IPS-NIHi11 (cell line): ENCODE results near the gene SAMD13.
A peak's percentile ranks its signal among the peaks of the same experiment; 100 is the strongest.

Source experiments
- DNase-seq: peaks from one replicate; pipeline ENCODE4 v3.0.0; 2012; ENCODE audit warnings: mixed read lengths, low spot score

SAMD13 gene

DNA sequence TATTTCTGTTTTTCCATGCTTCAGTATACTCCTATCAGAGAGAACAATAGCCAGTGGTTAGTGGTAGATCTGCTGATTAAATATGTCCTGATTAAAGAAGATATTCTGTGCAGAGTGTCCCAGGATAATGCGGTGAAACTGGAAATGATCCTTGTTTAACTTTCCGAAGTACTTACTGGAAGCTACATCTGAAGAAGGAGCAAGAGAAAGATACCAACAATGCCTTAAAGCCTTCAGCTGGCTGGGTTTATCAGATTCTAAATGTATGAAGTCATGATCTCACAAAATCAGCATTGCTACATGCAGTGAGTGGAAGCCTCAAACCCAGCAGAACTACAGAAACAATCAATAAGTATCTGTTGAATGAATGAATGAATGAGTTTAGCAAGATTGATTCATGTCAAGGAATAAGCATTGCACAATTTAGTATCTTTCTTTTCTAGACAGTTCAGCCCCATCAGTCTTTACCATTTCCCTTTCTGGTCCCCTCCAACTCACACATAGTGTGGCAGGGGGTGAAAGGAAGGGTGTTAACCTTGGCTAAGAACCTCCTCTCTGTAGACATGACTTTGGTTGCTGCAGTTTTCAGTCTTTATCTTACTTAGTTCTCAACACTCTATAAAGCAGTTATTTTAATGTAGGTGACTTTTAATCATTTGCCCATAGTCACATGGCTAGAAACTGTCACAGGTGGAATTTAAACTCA is 72.1 kb downstream of the SAMD13 start:
- no peak for DNase-seq

DNA sequence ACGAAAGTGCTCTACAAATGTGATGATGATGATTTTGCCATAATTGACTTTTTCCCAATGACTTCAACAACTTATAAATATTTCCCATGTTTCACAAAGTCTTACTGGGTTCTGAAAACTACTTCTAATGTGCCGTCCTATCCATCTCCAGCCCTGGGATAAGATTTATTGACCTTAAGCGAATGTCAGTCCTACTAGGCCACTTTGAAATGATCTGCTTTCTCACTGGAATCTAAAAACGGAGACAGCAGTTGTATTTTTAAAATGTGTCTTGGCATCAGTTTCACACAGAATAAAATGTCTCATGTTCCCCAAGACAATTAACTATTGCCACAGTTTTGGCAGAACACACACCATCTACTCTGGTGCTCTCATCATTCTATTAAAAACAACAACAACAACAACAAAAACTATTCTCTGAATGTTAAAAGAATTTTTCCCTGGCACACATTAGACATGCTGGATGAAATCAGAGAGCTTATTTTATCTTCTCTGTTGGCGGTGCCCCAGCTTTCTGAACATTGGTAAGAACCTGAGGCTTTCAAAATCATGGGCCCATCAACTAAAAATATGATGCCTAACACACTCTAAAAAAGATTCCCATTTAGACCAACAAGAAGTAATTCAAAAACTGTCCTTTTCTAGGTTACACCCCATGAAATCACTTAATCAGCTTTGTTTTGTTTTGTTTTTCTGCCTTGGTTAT is 73.6 kb downstream of the SAMD13 start:
- DNase-seq = no peak

DNA sequence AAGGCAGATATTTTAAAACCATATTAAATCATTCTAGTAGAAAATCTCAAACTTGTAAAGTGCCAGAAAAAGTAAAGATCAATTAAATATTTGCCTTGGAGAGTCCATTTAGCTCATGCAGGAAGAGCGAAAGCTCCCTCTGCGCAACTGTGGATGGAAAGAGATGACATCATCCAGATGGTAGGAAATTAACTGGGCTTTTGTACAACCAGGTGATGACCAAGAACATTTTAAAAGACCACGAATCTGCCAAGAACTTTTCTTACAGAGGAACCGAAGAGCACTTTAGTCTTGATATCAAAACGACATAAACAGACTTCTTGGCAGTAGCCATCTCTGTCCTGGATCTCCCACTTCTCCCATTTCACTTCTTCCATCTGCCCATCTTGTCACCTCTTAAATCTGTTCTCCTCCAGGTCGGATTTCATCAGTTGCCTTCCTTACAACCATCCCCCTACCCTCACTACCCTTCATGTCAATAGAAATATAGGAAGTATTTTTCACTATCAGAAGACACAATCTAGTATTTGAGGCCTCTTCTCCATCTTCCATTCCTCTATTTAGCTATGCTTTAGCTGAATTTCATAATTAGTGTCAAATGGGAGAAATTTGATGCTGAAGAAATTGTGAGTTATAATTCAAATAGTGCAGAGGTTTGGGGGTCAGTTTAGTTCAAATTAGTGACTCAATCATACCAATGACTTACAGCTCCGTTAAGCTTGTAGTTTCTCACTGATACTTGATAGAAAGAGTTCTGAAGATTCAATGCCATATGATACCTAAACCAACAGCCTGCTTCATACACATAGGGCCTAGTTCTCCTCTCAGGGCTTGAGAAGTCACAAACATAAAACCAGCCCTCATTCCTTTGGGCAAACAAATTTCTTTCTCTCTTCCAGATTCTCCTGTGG is 74.7 kb downstream of the SAMD13 start:
- DNase-seq = no peak

DNA sequence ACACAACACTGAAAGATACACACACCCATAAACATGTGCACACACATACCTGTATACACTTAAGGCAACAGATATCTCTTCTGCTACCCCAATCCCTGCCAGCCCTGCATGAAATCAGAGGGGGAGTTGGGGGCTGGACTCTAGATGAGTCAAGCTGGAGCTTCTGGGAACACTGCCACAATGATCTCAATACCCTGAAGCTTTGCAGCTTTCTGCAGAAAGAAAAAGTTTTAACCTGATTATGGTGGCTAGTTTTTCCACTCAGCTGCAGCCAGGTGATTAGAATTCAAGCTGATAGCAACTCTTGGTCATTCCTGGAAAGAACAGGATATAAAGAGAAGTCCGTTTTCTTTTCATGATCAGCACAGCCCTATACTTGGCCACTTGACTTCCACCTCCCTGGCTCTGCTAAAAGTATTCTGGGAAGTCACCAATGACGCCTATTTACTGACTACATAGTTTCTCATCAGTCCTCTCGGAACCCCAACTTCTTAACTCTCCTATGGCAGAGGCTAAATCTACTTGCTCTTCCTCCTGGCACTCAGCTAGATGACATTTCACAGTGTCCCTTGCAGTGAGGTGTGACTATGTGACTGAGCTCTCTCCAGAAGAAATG is 76.1 kb downstream of the SAMD13 start:
- DNase-seq = no peak

GRCh38 chr1:84379138-84379916 is 77.8 kb downstream of the SAMD13 start:
- no peak for DNase-seq

- no peak for DNase-seq
These were observed 78.3 kb downstream of the SAMD13 start for GRCh38 chr1:84379917-84380180.

- DNase-seq = no peak
These were observed 80.6 kb downstream of the SAMD13 start for GRCh38 chr1:84382127-84382526.

DNA sequence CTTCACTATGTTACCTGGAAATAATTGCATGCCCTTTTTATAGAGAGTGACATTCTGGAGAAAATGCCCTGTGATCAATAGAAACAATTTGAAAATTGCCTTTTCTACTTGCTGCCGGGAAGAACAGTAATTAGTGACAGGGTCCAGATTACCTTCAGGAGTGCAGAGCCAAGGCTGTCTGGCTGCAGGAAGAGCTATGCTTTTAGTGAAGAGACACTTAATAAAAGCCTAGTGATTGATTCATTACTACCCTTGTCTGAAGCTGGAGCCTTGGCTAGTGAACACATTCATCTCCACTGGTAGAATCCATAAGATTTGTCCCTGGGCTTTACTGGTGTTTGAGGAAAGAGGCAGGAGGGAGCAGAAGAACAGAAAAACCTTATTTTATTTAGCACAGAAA is 83.8 kb downstream of the SAMD13 start:
- no peak for DNase-seq

GRCh38 chr1:84386716-84387479 is 85.4 kb downstream of the SAMD13 start:
- no peak for DNase-seq

DNA sequence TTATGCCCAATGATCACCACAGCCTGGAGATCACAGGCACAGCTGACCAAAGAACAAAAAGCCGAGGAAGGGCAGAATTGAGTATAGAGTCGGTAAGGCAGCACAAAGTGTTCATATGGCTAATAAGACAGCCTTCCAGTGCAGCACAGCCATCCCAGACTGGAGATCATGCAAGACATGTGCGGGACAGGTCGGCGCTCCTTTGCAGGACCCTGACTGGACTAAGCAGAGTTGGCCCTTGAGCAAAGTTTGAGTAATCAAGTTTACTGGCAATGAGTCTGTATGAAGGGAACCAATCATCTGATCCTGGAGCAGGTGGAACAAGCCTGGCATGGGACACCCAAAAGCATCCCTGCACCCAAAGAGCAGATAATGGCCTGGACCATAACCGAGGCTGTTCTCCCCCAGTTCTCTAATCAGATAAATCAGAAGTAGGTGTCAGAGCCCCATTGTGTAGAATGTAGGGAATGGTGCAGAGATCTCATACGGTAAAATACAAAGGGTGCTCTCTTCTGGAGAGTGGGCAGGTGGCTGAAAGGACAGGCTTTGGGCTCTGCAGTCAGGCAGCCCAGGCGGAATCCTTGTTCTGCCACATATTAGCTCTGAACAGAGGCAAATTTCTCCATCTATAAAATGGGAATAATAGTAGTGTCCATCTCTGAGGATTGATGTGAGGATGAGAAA is 86.1 kb downstream of the SAMD13 start:
- DNase-seq = peak; percentile 36

DNA sequence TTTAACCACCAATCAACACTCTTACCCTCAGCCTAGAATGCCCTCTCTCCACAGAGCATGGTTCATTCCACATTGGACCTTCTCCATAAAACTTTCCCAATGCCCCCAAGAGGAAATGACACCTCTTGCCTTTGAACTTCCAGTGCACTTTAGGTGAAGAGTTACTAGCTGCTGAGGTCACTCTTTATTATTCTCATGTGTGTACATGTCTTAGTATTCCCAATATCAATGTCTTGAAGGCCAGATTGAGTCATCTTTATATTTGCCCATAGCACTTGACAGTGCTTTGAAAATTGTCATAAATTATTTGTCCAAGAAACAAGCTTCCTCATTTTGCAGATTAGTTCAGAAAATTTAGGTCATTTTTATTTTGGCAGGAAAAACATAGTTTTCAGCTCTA is 88.7 kb downstream of the SAMD13 start:
- DNase-seq = no peak

DNA sequence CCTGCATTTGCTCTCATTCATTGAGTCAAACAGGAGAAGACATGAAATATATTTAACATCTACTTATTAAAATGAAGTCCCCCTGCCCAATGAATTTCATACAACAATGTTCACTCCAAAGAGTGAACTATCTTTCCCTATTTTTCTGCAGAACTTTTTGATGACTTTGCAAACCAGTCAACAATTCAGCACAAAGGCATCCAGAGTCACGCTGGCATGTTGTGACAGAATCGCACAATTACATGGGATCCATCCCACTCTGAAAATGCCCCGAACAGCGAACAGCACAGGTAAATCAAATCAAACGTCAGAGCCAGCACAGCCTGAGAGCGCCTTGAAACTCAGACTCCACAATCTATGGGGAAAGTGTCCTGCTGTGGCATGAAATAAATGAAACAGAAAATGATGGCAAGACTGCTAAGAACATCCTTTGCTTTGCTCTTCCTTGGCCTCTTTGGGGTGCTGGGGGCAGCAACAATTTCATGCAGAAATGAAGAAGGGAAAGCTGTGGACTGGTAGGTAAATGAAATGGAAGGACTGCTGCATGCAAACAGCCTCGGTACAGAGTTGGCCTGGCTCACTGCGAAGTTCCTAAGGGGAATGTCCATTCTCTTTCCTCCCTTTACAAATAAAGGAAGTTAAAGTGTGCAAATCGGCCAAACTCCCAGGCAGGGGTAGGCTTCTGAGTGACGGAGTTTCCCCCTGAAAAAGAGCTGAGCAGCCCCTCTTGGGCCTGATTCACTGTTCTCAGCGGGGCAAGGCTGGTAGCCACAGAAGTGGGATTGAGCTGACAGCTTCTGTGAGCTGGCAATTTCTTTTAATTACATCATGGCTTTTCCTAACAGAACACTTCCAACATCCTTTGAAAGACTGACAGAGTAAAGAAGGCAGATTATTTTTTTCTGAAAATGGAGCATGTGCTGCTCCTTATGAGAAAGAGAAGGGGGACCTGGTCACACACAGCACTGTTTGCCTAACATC is 97.0 kb downstream of the SAMD13 start, which contains the start of gene DNASE2B:
Gene DNASE2B (plus strand): TSS at position 310 of the 981 bp plus-strand sequence. CDS start 81 bp downstream, at position 391.
- no peak for DNase-seq
